HG02981 (cell line): ENCODE results near the gene C1orf56.
A peak's percentile ranks its signal among the peaks of the same experiment; 100 is the strongest.

Experiments
- ATAC-seq: cut with Tn5 transposase; IDR thresholded peaks from one replicate; pipeline ENCODE4 v1.9.1; 2021; ENCODE audit warnings: mild to moderate bottlenecking, moderate library complexity; ENCODE audit not compliant: unreplicated experiment

C1orf56 gene

DNA sequence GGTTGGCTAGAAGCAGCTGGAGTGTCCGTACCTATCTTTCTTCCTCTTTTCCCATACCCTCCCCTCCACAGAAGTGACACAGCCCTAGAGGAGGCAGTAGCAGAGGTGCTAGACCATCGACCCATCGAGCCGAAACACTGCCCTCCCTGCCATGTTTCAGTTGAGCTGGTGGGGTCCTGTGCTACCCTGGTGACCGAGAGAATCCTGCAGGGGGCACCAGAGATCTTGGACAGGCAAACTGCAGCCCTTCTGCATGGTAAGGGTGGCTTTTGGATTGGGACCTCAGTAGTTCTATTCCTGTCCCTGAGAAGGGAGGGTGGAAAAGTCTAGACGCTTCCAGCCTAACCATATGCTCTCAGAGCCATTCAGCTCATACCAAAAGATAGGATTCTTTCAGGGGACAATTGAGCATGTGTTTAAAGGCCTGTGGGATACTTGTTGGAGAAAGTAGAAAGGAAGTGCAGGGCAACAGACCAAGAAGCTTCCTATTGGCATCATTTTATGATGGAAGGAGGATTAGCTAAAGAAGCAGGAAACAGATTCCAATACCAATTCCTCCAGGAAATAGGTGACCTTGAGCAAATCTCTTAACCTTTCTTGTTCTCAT is 22.9 kb upstream of the C1orf56 start:
- no peak for ATAC-seq

DNA sequence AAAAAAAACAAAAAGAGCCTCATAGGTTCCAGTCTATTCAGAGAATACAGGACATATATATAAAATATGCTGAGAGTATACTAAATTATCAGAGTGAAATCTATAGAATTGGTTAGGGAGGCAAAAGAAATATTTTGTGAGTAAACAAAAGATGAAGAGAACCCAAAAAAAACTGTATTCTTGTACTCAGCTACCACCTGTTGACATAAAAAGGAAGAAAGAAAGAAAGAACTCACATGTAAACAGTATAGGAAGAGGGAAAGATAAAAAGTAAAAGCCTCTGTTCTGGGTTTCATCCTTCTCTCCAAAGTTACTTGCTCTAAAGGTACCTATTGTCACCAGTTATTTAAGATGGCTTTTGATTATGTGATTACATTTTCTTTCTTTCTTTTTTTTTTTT is 21.1 kb upstream of the C1orf56 start:
- ATAC-seq = no peak

DNA sequence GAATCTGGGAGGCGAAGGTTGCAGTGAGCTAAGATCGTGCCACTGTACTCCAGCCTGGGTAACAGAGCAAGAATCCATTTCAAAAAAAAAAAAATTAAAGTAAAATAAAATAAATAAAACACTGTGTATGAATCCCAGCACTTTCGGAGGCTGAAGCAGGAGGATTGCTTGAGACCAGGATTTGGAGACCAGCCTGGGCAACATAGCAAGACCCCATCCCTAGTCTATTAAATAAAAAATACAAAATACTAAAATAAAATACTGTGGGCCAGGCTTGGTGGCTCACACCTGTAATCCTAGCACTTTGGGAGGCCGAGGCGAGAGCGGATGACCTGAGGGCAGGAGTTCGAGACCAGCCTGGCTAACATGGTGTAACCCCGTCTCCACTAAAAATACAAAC is 15.4 kb upstream of the C1orf56 start:
- no peak for ATAC-seq

DNA sequence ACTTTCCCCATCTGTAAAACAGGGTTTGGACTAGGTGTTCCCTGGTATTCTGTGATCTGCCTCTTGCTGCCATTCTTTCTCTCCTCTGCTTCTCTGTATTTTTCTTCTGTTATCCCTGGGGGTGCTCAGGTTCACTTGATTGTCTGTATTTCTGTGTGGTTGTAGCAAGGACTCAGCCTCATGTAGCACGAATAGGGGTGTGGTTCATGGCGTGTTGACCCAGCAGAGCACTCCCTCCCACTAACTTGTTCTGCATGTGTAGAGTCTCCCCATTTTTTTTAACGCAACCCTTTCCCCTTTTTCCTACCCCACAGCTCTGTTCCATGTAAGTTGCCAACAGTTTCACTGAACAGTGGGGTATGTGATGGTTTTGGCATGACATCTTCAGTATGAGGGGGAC is 12.4 kb upstream of the C1orf56 start:
- no peak for ATAC-seq

DNA sequence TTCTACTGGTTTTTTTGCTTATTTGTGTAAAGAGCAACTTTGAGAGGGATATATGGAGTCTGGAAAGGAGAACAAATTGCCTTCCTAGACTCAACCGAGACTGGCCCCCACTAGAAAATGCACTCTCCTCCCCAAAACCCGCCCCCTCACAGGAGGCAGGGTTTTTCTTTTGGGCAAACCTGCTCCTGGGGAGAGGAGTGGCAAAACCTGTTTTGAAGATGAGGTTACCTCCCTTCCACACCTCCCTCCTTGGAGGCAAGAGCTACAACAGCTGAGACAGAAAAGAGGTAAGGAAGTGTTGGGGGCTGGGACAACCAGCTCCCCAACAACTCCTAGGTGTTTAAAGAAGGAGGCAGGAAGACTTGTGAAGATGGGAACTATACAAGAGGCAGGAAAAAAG is 11.2 kb upstream of the C1orf56 start, which contains the start of gene BNIPL:
Gene BNIPL (plus strand): TSS at position 231 of the 400 bp plus-strand sequence. CDS start 140 bp downstream, at position 371.
- no peak for ATAC-seq

DNA sequence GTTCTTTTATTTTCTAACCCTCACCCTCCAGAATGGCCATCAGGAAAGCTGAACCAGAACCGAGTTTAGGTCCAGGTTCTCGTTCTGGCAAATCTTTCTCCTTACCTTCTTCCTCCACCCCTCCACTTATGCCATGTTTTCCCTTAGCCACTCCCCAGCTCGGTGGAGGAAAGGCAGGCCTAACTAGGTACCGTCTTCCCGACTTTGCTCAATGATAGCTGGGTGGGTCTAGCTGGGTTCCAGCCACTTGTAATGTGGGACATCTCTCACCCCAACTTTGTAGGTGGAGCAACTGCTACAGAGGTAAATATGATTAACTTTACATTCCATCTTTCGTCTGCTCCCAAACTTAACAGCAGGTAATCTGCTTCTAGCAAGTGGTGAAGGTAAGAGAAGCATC is 10.5 kb upstream of the C1orf56 start:
- no peak for ATAC-seq

DNA sequence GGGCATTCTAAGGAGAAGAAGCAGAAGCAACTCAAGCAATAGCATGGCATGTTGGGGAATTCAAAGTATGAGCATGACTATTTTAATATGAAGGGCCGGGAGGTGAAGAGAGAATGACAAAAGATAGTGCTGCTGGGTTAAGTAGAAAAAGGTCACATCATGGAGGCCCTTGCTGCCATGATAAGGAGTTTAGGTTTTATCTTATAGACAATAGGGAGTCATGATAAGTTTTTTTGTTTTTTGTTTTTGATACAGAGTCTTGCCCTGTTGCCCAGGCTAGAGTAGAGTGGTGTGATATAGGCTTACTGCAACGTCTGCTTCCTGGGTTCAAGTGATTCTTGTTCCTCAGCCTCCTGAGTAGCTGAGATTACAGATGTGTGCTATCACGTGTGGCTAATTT is 8.0 kb upstream of the C1orf56 start:
- ATAC-seq = no peak

DNA sequence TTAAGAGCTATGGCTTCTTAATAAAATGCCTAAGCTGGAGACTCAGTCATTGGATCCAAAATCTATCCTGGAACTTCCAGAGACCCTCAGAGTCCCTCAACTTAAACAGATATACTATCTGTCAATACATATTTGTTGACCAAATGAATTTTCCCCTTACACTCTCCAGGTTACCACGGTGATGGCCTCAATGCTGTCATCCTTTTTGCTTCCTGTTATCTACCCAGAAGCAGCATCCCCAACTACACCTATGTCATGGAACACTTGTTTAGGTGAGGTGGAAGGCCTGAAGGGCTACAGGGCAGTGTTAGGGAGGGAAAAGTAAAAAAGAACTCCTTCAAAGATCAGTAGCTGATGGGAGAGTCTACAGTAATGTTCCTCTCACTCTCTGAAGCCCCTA is 4.4 kb upstream of the C1orf56 start:
- ATAC-seq = no peak

DNA sequence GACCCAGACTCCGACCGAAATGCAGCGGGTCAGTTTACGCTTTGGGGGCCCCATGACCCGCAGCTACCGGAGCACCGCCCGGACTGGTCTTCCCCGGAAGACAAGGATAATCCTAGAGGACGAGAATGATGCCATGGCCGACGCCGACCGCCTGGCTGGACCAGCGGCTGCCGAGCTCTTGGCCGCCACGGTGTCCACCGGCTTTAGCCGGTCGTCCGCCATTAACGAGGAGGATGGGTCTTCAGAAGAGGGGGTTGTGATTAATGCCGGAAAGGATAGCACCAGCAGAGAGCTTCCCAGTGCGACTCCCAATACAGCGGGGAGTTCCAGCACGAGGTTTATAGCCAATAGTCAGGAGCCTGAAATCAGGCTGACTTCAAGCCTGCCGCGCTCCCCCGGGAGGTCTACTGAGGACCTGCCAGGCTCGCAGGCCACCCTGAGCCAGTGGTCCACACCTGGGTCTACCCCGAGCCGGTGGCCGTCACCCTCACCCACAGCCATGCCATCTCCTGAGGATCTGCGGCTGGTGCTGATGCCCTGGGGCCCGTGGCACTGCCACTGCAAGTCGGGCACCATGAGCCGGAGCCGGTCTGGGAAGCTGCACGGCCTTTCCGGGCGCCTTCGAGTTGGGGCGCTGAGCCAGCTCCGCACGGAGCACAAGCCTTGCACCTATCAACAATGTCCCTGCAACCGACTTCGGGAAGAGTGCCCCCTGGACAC is 534 bp downstream of the C1orf56 start:
- ATAC-seq = peak; percentile 57

DNA sequence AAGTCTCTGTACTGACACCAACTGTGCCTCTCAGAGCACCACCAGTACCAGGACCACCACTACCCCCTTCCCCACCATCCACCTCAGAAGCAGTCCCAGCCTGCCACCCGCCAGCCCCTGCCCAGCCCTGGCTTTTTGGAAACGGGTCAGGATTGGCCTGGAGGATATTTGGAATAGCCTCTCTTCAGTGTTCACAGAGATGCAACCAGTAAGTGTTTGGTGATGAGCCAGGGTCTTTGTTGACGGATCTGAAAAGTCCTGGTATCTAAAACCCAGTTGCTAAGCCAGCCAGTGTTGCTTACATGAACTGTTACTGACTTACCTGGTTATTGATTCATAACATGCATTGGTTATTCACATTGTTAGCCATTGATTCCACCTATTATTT is 1.1 kb downstream of the C1orf56 start:
- ATAC-seq = no peak

DNA sequence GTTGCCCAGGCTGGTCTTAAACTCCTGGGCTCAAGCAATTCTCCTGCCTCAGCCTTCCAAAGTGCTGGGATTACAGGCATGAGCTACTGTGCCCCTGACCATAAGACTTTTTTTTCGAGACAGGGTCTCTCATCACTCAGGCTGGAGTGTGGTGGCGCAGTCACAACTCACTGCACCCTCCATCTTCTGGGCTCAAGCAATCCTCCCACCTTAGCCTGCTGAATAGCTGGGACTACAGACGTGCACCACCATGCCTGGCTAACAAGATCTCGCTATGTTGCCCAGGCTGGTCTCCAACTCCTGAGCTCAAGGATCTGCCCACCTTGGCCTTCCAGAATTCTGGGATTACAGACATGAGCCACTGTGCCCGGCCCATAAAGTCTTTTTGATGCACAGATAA is 1.9 kb downstream of the C1orf56 start:
- ATAC-seq = no peak

DNA sequence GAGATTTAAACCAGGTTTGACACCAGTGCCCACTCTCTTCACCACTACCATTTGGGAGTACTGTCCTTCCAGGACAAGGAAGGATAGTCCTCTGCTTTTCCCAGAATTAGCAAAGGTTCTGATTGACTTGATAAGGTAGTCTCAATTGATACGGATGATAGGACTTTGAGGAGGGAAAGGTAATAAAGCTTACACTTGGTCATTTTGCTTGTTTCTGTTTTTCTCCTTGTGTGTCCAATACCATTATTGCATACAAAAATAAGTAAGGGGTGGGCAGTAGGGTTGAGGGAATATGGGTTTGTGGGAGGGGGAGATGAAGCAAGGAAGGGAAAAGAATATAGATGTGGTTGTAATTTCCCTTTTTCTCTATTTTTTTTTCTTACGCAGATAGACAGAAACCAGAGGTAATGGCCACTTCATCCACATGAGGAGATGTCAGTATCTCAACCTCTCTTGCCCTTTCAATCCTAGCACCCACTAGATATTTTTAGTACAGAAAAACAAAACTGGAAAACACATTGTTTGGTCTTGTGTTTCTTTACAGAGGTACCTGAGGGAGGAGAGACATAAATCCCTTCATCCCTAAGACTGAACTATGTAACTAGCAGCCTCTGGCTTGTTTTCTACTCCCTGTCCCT is 2.6 kb downstream of the C1orf56 start:
- ATAC-seq = no peak

DNA sequence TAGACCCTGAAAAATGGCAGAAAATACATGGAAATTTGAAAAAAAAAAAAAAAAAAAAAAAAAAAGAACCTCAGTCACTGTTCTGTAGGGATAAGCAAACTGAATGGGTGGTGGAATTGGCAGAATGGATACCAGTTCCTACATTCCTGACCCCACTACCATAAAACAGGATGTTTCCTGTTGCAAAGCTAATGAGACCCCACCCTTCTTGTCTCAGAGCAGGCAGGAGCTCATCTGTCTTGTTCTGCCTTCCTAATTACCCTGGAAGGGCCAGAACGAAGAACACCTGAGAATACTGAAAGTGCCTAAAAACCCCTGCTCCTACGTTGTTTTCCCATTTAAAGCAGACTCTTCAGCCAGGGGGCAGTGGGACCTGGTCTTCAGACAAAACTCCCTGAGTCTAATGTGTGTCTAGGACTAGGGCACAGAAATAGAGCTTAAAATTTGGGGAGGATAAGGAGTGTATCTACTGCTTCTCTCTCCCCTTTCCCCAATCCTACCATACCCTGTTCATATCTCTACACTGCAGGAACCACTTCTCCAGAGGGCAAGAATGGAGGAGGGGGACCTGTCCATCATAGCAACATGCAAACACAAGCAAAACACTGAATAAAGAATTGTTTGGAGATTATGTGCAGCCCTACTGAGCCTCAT is 3.9 kb downstream of the C1orf56 start:
- no peak for ATAC-seq

DNA sequence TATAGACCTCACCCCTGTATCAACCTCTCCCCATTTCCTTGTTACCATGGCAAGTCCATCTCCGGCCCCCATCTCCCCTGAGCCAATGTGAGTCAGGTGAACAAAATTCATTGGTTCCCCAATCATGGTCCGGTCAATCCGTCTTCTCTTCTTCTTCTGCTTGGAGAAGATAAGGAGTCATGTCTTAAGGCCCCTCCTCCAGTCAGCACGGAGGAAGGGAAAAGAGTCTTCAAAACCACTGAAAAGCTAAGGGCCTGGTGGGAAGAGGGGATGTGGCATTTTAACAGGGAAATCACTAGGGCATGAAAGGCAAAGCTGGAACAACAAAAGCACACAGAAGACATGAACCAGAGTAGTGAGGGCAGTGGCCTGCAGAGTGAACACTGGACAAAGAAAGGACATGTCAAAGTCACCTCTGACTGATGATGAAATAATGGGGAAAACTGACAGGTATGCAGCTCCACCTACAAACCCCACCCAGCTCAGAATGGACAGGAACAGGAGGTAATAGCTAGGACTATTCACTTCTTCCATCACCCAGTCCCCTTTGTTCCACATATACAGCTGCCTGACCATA is 7.5 kb downstream of the C1orf56 start:
- no peak for ATAC-seq

DNA sequence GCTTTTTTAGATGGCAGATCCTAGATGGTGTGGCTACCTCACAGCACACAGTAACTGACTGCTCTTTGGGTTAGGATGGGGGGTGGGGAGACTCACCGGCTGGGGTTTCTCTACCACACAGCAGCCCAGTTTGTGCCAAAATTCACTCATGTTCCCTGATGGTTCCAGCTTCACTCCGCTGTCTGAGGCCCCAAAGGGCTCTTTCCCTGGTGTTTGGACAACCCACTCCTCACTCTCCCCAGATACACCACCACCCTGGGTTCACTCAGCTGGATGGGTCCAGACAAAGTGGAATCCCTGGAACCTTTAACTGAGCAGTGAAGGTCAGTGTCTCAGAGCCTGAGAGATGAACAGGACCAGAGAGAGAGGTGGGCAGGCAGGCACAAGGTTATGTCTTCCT is 8.0 kb downstream of the C1orf56 start:
- no peak for ATAC-seq

DNA sequence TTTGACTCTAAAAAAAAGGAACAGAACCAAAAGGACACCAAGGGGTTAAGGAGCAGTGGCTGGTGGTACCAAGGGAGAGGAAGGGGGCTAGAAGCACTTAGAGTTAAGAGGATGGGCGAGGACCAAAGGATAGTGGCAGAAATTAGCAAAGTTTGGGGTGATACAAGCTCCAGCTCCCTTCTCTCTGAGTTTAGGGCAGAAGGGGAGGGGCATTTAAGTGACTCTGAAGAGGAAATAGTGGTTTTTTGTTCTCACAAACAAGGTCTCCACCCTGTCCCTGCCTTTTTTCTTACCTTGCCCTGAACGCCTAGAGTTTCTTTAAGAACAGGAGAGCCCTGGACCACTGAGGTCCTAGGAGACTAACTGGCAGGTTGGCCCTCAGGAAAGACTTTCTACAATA is 8.6 kb downstream of the C1orf56 start:
- no peak for ATAC-seq

DNA sequence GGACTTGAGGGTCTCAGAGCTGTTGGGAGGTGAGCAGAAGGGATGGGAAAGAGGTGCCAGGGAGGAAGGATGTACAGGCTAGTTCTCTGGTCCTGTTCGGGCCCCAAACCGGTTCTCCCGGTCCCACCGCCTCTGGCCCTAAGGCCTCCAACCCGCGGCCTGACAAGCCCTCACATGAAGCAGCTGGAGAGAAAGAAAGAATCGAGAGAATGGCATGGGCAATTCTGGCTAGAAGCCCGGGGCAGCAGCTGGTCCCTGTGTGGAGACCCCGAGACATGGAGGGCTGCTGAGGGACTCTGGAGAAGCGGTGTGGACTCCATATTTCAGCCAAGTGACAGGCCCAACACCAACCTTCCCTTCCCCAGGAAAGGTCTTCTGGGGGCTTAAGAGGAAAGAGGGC is 11.1 kb downstream of the C1orf56 start:
- no peak for ATAC-seq

DNA sequence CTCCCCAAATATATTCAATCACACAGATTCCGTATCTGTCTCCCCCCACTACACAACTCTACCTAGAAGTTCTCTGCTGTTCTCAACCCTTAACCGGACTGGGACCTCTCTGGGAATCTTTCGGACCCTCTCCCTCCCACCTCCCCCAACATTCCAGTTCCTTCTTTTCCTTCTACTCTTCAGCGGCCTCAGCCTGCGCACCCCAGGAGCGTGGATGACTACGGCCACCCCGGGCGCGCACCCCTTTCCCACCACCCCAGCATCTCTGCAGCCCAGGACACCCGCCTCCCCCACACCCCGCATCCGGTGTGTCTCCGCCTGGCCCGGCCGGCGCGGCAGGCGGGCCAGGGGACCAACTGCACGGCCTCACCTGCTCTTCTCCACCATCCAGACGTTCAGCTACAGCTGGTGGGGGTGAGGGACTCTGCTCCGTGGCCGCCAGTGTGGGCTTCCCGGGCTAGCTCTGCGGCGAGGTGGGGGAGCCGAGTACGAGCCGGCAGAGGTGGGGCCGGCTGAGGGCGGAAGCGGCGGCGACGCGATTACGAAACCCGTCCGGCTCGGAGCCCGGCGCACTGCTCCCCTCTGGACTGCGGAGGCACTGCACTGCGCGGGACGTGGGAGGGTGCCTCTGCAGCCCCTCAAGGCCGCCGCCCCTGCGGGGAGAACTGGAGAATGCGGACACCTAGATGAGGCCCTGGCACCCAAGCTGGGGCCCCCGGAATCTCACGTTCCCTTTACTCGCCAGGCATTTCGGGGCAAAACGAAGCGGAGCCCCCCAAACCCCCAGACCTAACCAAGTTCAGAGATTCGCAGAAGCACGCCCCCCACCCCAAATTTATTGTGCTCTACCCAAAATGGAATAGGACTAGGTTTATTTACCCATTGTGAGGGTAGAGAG is 11.8 kb downstream of the C1orf56 start, which contains the start of gene CDC42SE1:
Gene CDC42SE1 (minus strand): TSS at position 514 of the 898 bp plus-strand sequence. CDS start 3,892 bp downstream, outside the sequence.
- ATAC-seq = peak; percentile 77

DNA sequence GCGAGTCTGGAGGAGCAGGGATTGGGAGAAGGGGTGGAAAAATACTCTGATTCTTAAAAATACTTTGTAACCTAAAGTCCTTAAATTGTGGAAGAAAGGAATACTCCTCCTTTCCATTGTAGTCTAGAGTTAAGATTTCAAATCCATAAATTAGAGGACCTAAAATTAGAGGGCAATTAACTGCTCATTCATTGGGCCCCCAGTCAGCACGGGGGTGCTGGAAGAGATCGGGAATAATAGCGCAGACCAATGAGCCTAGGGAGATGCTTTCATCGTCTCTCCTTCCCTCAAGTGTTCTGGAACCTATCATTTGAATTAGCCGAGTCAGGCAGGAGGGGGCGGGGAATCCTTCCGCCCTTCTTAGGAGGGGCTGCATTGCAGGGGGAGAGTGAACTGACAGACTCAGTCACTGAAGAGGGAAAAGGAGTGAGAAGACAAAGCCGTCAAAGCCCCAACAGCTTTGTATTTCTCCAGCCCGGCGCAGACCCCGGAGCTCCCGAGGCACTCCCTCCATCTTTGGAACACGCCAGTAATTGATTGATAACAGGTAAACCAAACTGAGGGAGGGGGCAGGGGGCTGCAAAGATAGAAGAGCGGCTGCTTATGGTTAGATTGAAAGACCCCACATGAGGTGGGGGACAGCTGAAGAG is 12.6 kb downstream of the C1orf56 start, which contains the start of gene MLLT11:
Gene MLLT11 (plus strand): TSS at position 391 of the 650 bp plus-strand sequence. CDS start 6,828 bp downstream, outside the sequence.
- ATAC-seq = no peak
